D721Med (cell line): ENCODE results near the gene CLTCL1.

Source experiments
- DNase-seq: peaks from one replicate; pipeline ENCODE4 v3.0.0; 2011; ENCODE audit warnings: low spot score; ENCODE audit not compliant: insufficient read length
- FAIRE-seq: peaks from 2 replicates; lab custom pipeline; 2011; peaks lifted over from hg19 to GRCh38; lab: Jason Lieb, UNC
- TF ChIP-seq, protein P1 (sequence below): IDR thresholded peaks from 2 replicates; pipeline ENCODE4 v1.5.1; 2012; ENCODE audit warnings: mild to moderate bottlenecking, control low read depth; ENCODE audit not compliant: insufficient read depth; ENCODE audit errors: missing control alignments

CLTCL1 gene

DNA sequence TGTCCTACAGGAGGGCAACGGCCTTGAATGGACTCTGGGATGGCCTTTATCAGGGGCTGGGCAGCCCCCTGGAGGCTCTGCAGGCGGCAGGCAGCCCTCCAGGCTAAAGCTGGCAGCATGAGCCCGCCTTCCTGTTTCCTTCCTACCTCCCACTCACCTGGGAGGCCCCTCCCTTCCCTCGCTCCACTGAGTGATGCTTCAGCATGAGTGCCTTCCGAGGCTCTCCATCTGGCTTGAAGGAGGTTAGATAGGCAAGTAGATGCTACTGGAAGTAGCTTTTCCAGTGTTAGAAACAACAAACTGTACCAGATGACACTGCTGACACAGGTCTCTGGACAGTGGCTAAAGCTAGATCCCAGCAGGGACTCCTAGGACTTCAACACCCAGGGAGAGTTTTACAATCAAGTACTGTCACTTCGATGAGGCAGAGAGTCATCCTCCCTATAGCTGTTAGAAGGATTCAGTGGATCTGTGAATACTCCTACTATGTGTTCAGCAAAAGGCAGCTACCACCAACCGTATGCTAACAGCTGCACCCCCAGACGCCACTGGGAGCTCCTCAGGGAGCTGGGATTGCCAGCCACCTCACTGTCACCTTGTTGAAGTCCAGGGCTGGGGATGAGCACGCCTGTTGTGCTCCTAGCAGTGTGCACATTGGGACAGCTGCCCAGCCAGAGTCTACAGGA lies 108.9 kb downstream of the CLTCL1 start:
- FAIRE-seq (no peak), DNase-seq (no peak)
- TF ChIP-seq, protein P1, sequence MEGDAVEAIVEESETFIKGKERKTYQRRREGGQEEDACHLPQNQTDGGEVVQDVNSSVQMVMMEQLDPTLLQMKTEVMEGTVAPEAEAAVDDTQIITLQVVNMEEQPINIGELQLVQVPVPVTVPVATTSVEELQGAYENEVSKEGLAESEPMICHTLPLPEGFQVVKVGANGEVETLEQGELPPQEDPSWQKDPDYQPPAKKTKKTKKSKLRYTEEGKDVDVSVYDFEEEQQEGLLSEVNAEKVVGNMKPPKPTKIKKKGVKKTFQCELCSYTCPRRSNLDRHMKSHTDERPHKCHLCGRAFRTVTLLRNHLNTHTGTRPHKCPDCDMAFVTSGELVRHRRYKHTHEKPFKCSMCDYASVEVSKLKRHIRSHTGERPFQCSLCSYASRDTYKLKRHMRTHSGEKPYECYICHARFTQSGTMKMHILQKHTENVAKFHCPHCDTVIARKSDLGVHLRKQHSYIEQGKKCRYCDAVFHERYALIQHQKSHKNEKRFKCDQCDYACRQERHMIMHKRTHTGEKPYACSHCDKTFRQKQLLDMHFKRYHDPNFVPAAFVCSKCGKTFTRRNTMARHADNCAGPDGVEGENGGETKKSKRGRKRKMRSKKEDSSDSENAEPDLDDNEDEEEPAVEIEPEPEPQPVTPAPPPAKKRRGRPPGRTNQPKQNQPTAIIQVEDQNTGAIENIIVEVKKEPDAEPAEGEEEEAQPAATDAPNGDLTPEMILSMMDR: no peak

DNA sequence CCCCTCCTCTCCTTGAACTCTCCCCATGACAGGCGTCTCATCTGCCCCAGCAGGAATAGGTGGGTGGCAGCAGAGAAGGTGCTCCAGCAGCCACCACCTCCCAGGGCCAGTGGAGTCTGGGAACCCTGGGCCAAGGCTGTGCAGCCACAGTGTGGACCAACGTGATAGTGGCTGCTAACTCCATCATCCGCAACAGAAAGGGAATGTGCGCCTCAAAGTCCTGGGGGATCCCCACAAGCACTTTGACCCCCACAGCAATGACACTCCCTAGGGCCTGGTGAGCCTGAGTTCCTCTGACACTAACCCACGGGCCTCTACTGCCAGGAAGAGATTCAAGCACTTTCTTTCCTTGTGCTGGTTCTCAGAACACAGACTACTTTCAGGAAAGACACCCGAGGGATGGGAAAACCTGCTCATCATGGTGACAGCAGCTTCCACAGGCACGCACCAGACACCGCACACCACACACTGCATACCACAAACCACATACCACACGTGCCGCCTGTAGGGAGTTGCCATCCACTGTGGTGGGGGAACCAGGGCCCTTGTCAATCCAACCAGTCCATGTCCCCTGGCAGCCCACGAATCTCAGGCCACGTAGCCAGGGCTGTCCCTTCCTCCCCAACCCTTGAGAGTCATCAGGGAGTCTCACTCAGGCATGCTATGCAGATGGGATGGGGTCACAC lies 109.6 kb downstream of the CLTCL1 start:
- TF ChIP-seq, protein P1: no peak
- DNase-seq: no peak
- FAIRE-seq: no peak

DNA sequence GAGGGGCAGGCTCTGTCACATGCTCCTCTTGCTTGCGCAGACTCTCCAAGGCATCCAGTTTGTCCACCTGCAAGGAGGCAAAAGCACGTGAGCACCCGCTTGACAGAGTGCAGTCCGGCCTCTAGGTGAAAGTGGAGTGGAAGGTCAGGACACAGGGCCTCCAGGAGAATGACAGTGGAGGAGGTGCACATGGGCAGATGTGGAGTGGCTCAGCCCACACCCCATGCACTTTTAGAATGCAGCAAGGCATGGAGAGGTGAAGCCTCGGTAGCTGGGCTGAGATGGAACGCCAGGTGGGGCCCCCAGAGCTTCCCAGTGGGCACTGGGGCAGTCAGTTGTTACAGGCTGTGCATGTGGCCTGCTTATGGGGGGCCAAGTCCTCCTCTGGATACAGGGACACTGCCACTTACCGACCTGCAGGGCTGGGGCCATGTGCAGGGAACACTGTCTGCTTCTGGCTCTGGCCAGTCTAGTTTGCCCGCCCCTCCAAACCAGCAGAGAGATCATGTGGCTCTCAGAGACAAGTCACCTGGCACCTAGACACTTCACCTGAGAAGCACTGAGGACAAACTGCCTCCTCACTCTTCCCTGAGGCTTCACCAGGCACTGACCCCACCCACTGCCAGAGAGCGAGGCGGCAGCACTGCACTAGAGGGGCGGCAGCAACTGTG lies 110.6 kb downstream of the CLTCL1 start:
- no peak for FAIRE-seq
- no peak for DNase-seq
- TF ChIP-seq, protein P1: no peak

DNA sequence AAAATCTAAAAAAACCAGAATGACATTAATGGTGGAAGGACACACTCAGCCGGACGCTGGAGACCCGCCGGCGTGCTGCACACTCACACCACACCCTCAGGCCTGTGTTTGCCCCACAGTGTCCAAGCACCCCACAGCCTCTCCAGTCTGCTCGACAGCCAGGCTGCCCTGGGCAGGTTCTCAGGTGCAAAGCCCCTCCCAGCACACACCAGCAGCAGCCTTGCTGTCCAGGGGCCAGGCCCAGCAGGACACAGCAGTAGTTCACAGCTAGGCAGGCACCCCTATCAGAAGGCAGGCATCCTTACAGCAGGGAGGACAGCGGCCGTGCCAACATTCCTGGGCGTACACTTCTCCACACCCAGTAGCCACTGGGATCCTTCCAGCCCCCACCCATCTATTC lies 111.3 kb downstream of the CLTCL1 start:
- TF ChIP-seq, protein P1: no peak
- FAIRE-seq: no peak
- DNase-seq: no peak

DNA sequence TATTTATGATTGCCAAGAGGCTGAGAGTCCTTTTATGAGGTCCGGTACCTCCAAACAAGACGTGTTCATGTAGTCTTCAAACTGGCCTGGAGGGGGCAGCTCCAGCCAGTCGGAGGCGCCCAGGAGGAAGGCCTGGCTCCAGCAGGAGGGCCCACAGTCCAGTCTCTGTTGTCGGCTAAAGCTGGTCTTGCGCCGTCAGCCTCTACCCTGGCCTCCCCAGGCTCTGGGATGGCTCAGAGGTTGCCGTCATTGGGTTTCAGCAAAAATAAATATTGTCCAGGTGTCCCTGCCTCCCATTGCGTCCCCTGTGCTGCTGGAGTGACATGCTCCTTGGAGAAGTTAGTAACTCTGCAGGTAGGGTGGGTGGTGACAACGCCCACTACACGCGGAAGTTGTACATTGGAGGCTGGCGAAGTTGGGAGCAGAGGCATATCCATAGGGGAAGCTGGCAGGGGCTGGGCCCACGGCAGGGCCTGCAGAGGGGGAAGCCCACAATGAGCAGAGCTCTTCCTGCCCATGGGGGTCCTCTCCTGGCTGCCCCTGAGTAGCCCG lies 111.9 kb downstream of the CLTCL1 start:
- TF ChIP-seq, protein P1: peak; percentile 71
- DNase-seq (peak; percentile 62), FAIRE-seq (no peak)

DNA sequence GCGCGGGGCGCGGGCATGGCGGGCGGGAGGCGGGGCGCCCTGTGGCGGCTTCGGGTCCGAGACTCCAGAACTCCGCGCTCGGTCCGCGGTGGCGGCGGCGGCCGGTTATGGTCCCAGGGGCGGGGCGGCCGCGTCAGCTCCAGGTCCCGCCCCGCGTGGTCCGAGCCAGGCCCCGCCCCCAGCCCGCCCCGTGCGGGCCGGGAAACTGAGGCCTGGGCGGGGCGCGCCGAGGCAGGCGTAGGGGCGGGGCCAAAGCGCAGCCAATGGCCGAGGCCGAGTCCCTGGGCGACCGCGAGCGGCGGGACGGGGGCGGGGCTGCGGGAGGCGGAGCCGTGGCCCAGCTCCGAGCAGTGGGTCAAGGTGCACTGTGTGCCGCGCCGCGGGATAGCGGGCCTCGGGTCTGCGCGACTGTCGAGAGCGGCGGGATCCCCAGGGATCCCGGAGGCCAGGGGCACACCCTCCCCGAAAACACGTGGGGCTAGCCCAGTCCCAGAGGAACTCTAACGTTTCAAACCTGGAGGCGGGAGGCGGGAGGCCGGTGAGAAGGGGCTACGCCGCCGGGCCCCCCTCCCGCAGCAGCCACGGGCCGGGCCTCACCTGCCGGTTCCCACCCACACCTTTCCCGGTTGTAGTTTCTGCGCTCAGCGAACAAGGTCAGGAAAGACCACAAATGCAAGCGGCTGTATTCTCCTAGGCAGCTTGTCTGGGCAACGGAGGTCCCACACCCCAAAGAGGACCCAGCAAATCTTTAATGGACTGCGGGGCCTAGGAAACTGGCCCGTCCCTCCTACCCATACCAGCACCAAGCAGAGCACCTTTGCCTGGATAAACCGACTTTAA lies 112.6 kb downstream of the CLTCL1 start, which contains the start of gene SLC25A1:
SLC25A1 (minus strand) TSS at position 80 of the 840 bp plus-strand sequence; CDS start at position 17, 63 bp downstream.
- FAIRE-seq (no peak), DNase-seq (peak; percentile 92)

More for the DNA sequence above, 112.6 kb downstream of the CLTCL1 start, which contains the start of gene SLC25A1:
- TF ChIP-seq, protein P1: no peak
